GM12878 (cell line): ENCODE measurements around the gene SRRM3. TPM values are rescaled to one million over a fixed set of nuclear protein-coding genes. Genes with fewer than 3 reads are reported as not detected.

Experiments used
- BRCA1 ChIP-seq: IDR thresholded peaks from 2 replicates; pipeline ENCODE4 v1.6.1; 2011; ENCODE audit warnings: low read depth, low read length, improper control_type of control experiment
- CBX3 ChIP-seq: fragments of 200-600 bp; sonication (generic); IDR thresholded peaks from 2 replicates; pipeline ENCODE4 v1.6.1; 2016; ENCODE audit warnings: low read depth, borderline replicate concordance
- FOS ChIP-seq: IDR thresholded peaks from 3 replicates; pipeline ENCODE4 v1.6.1; 2011; ENCODE audit warnings: borderline replicate concordance; ENCODE audit not compliant: insufficient read length; ENCODE audit errors: extremely low read depth
- HDAC2 ChIP-seq: fragments of 200-600 bp; sonication (generic); IDR thresholded peaks from 2 replicates; pipeline ENCODE4 v1.6.1; 2017
- KAT2A ChIP-seq: conservative IDR thresholded peaks from 2 replicates; pipeline ENCODE4 v1.6.1; 2011; ENCODE audit warnings: low read depth, low read length; ENCODE audit not compliant: control insufficient read depth
- KDM1A ChIP-seq: fragments of 200-600 bp; sonication (generic); IDR thresholded peaks from 2 replicates; pipeline ENCODE4 v1.6.1; 2016; ENCODE audit warnings: borderline replicate concordance
- MEF2B ChIP-seq: fragments of 450-650 bp; IDR thresholded peaks from 2 replicates; pipeline ENCODE4 v1.6.1; 2018; ENCODE audit warnings: mild to moderate bottlenecking, moderate library complexity; ENCODE audit not compliant: partially characterized antibody, poor library complexity, severe bottlenecking
- NFYA ChIP-seq: IDR thresholded peaks from 2 replicates; pipeline ENCODE4 v1.6.1; 2011; ENCODE audit warnings: low read depth, mild to moderate bottlenecking, low read length, improper control_type of control experiment, borderline replicate concordance
- NFYB ChIP-seq: IDR thresholded peaks from 2 replicates; pipeline ENCODE4 v1.6.1; 2011; ENCODE audit warnings: low read depth, mild to moderate bottlenecking, low read length, improper control_type of control experiment, moderate library complexity; ENCODE audit not compliant: insufficient read depth
- PAX8 ChIP-seq: fragments of 450-650 bp; IDR thresholded peaks from 2 replicates; pipeline ENCODE4 v1.6.1; 2017; ENCODE audit warnings: mild to moderate bottlenecking, moderate library complexity
- RELA ChIP-seq: fragments of 450-650 bp; IDR thresholded peaks from 2 replicates; pipeline ENCODE4 v1.8.0; 2014; ENCODE audit warnings: borderline replicate concordance; ENCODE audit not compliant: partially characterized antibody
- SMAD1 ChIP-seq: fragments of 450-650 bp; IDR thresholded peaks from 2 replicates; pipeline ENCODE4 v1.6.1; 2018; ENCODE audit warnings: mild to moderate bottlenecking, low read depth; ENCODE audit not compliant: partially characterized antibody
- ZZZ3 ChIP-seq: IDR thresholded peaks from 2 replicates; pipeline ENCODE4 v1.6.1; 2011; ENCODE audit warnings: low read depth; ENCODE audit not compliant: control insufficient read depth, insufficient read length
- polyA plus RNA-seq, 11 experiments: library from polyadenylated mRNA; depleted of rRNA in 4 of 11; unstranded in 6 of 11; stranded (reverse) in 5 of 11; fragments of >200 nt; fragmentation: Nextera tagmentation in 4 of 11; fragmentation: Illumina TruSeq in 1 of 11; extraction: Ambion mirVana in 4 of 11; extraction: Trizol in 1 of 11; gene quantifications; 1 replicate in 1 of 11; 2 replicates in 10 of 11; pipeline versions ENCODE4 v1.2.1 to v1.2.3, GENCODE V29; 2011 to 2016; ENCODE audit warnings: inconsistent platforms in 2 of 11, missing spikeins in 2 of 11, low read depth in 1 of 11
- total RNA-seq, 4 experiments: library from RNA; depleted of rRNA in 3 of 4; stranded (reverse); fragments of >200 nt in 3 of 4; fragmentation: Illumina TruSeq in 1 of 4; extraction: Trizol in 1 of 4; gene quantifications; 2 replicates each; pipeline versions ENCODE4 v1.2.1 to v1.2.3, GENCODE V29; 2013 to 2021
- TF ChIP-seq, protein P1 (sequence below): IDR thresholded peaks from 2 replicates; pipeline ENCODE4 v1.6.1; 2011; ENCODE audit warnings: low read depth, low read length, improper control_type of control experiment, borderline replicate concordance
- TF ChIP-seq, protein P2 (sequence below): IDR thresholded peaks from 2 replicates; pipeline ENCODE4 v1.6.1; 2012; ENCODE audit warnings: low read depth, low read length, improper control_type of control experiment
- TF ChIP-seq, protein P3 (sequence below): fragments of 450-650 bp; IDR thresholded peaks from 2 replicates; pipeline ENCODE4 v1.6.1; 2017; ENCODE audit warnings: mild to moderate bottlenecking, moderate library complexity
- TF ChIP-seq, protein P4 (sequence below): fragments of 450-650 bp; formaldehyde crosslinking; IDR thresholded peaks from 2 replicates; pipeline ENCODE4 v1.4.0; 2022; ENCODE audit warnings: mild to moderate bottlenecking, moderate library complexity
- TF ChIP-seq, protein P5 (sequence below): fragments of 450-650 bp; IDR thresholded peaks from 2 replicates; pipeline ENCODE4 v1.6.1; 2017; ENCODE audit warnings: low read depth, mild to moderate bottlenecking, moderate library complexity

The SRRM3 gene
- total and polyA plus RNA-seq, 10 of the 15 experiments (the other 5 are each of a cell fraction or from before 2014, with no cell fraction given) = 0.03 to 0.15 (median 0.05) TPM; not detected in 6

DNA sequence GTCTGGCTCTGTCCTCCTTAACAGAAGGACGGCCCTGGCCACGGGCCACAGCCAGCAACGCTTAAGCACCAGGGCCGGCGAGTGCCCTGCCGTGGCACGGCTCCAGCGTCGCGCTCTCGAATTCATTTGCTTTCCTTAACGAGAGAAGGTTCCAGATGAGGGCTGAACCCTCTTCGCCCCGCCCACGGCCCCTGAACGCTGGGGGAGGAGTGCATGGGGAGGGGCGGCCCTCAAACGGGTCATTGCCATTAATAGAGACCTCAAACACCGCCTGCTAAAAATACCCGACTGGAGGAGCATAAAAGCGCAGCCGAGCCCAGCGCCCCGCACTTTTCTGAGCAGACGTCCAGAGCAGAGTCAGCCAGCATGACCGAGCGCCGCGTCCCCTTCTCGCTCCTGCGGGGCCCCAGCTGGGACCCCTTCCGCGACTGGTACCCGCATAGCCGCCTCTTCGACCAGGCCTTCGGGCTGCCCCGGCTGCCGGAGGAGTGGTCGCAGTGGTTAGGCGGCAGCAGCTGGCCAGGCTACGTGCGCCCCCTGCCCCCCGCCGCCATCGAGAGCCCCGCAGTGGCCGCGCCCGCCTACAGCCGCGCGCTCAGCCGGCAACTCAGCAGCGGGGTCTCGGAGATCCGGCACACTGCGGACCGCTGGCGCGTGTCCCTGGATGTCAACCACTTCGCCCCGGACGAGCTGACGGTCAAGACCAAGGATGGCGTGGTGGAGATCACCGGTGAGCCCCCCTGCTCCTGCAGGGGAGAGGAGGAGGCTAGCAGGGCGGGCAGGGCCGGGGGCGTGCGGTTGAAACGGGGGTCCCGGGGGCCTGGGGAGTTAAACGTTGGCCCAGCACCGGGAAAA lies 100.9 kb downstream of the SRRM3 start, which contains the start of gene HSPB1 (continued):
- TF ChIP-seq ZZZ3 = no peak
- TF ChIP-seq NFYA = no peak
- no peak for TF ChIP-seq KDM1A
- peak; percentile 28 for TF ChIP-seq SMAD1
- TF ChIP-seq, protein P1, sequence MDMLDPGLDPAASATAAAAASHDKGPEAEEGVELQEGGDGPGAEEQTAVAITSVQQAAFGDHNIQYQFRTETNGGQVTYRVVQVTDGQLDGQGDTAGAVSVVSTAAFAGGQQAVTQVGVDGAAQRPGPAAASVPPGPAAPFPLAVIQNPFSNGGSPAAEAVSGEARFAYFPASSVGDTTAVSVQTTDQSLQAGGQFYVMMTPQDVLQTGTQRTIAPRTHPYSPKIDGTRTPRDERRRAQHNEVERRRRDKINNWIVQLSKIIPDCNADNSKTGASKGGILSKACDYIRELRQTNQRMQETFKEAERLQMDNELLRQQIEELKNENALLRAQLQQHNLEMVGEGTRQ = no peak
- no peak for TF ChIP-seq HDAC2
- TF ChIP-seq BRCA1 = no peak
- no peak for TF ChIP-seq NFYB
- TF ChIP-seq RELA = no peak
- TF ChIP-seq, protein P2, sequence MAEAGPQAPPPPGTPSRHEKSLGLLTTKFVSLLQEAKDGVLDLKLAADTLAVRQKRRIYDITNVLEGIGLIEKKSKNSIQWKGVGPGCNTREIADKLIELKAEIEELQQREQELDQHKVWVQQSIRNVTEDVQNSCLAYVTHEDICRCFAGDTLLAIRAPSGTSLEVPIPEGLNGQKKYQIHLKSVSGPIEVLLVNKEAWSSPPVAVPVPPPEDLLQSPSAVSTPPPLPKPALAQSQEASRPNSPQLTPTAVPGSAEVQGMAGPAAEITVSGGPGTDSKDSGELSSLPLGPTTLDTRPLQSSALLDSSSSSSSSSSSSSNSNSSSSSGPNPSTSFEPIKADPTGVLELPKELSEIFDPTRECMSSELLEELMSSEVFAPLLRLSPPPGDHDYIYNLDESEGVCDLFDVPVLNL = no peak
- no peak for TF ChIP-seq CBX3
- TF ChIP-seq, protein P3, sequence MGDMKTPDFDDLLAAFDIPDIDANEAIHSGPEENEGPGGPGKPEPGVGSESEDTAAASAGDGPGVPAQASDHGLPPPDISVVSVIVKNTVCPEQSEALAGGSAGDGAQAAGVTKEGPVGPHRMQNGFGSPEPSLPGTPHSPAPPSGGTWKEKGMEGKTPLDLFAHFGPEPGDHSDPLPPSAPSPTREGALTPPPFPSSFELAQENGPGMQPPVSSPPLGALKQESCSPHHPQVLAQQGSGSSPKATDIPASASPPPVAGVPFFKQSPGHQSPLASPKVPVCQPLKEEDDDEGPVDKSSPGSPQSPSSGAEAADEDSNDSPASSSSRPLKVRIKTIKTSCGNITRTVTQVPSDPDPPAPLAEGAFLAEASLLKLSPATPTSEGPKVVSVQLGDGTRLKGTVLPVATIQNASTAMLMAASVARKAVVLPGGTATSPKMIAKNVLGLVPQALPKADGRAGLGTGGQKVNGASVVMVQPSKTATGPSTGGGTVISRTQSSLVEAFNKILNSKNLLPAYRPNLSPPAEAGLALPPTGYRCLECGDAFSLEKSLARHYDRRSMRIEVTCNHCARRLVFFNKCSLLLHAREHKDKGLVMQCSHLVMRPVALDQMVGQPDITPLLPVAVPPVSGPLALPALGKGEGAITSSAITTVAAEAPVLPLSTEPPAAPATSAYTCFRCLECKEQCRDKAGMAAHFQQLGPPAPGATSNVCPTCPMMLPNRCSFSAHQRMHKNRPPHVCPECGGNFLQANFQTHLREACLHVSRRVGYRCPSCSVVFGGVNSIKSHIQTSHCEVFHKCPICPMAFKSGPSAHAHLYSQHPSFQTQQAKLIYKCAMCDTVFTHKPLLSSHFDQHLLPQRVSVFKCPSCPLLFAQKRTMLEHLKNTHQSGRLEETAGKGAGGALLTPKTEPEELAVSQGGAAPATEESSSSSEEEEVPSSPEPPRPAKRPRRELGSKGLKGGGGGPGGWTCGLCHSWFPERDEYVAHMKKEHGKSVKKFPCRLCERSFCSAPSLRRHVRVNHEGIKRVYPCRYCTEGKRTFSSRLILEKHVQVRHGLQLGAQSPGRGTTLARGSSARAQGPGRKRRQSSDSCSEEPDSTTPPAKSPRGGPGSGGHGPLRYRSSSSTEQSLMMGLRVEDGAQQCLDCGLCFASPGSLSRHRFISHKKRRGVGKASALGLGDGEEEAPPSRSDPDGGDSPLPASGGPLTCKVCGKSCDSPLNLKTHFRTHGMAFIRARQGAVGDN = peak; percentile 77; the same call in 1 of the 2 replicates
- no peak for TF ChIP-seq PAX8
- TF ChIP-seq FOS = no peak
- no peak for TF ChIP-seq KAT2A
- TF ChIP-seq, protein P4, sequence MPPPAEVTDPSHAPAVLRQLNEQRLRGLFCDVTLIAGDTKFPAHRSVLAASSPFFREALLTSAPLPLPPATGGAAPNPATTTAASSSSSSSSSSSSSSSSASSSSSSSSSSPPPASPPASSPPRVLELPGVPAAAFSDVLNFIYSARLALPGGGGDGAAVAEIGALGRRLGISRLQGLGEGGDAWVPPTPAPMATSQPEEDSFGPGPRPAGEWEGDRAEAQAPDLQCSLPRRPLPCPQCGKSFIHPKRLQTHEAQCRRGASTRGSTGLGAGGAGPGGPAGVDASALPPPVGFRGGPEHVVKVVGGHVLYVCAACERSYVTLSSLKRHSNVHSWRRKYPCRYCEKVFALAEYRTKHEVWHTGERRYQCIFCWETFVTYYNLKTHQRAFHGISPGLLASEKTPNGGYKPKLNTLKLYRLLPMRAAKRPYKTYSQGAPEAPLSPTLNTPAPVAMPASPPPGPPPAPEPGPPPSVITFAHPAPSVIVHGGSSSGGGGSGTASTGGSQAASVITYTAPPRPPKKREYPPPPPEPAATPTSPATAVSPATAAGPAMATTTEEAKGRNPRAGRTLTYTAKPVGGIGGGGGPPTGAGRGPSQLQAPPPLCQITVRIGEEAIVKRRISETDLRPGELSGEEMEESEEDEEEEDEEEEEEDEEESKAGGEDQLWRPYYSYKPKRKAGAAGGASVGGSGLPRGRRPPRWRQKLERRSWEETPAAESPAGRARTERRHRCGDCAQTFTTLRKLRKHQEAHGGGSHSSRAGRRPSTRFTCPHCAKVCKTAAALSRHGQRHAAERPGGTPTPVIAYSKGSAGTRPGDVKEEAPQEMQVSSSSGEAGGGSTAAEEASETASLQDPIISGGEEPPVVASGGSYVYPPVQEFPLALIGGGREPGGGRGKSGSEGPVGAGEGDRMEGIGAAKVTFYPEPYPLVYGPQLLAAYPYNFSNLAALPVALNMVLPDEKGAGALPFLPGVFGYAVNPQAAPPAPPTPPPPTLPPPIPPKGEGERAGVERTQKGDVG (CRISPR knock-in tag) = no peak
- TF ChIP-seq MEF2B = peak; percentile 77
- TF ChIP-seq, protein P5, sequence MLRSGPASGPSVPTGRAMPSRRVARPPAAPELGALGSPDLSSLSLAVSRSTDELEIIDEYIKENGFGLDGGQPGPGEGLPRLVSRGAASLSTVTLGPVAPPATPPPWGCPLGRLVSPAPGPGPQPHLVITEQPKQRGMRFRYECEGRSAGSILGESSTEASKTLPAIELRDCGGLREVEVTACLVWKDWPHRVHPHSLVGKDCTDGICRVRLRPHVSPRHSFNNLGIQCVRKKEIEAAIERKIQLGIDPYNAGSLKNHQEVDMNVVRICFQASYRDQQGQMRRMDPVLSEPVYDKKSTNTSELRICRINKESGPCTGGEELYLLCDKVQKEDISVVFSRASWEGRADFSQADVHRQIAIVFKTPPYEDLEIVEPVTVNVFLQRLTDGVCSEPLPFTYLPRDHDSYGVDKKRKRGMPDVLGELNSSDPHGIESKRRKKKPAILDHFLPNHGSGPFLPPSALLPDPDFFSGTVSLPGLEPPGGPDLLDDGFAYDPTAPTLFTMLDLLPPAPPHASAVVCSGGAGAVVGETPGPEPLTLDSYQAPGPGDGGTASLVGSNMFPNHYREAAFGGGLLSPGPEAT = no peak
